ENCODE results near the gene DYNLRB1. TPM values are rescaled to one million over a fixed set of nuclear protein-coding genes. Genes with fewer than 3 reads are reported as not detected.

Gene DYNLRB1
- total and polyA plus RNA-seq, 2 donors (not counting 1 experiment from before 2014, with no cell fraction given), result 55.3 to 120 TPM

DNA sequence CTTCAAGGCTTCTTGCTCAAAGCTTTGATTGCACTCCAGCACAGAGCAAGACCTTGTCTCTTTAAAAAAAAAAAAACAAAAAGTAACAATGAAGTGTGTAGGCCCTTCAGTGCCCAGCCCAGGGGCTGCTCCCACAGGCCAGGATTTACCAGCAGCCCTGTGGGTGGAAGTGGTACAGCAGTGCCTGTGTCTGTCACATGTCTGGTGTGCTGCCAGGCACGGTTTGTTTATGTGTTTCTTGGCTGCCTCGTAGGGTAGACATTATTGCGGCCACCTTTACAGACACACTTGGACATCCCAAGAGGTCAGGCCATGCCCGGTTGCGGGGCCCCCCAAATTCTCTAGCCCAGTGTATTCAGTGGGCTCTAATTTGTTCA is 12.7 kb downstream of the DYNLRB1 start:
- Histone ChIP-seq H3K9me3 (ENCODE audit: control extremely low read depth in 1 of 3, control insufficient read depth in 2 of 3, insufficient read depth in 1 of 3, low read length in 2 of 3) (no peaks in the 10 kb centered on the region), H3K36me3 (replicated peaks in 1 of 2; ENCODE audit: control extremely low read depth in 1 of 2, control insufficient read depth in 1 of 2, extremely low read depth in 1 of 2, insufficient read depth in 2 of 2, low read length in 1 of 2) (peaks cover 5 to 83% of the 10 kb centered on the region in 2 experiments), H4K20me1 (ENCODE audit: control insufficient read depth, insufficient read depth, low read length, poor library complexity, severe bottlenecking) (peaks cover 72% of the 10 kb centered on the region), H3K4me1 (ENCODE audit: control insufficient read depth in 2 of 2, insufficient read depth in 2 of 2, low read length in 2 of 2) (no peaks in the 10 kb centered on the region), H3K79me2 (ENCODE audit: control insufficient read depth, insufficient read depth, low read length) (peaks cover 56% of the 10 kb centered on the region), H3K27ac (ENCODE audit: low read length in 2 of 2) (no peak overlapping the region), H2AFZ (ENCODE audit: insufficient read depth, low read depth, low read length, poor library complexity, severe bottlenecking) (no peak overlapping the region), H3K9ac (ENCODE audit: low read length) (no peak overlapping the region), H3K27me3 (replicated peaks in 1 of 4; ENCODE audit: control extremely low read depth in 1 of 4, control insufficient read depth in 3 of 4, insufficient read depth in 4 of 4, low read length in 3 of 4) (no peaks in the 10 kb centered on the region), H3K4me2 (replicated peaks; ENCODE audit: low read depth, low read length, poor library complexity, severe bottlenecking) (no peak overlapping the region), H3K4me3 (ENCODE audit: control extremely low read depth in 1 of 5, extremely low read depth in 1 of 5, insufficient read depth in 1 of 5, low read depth in 2 of 5, low read length in 4 of 5) (no peak overlapping the region)
- H3K27me3 Mint-ChIP-seq, result no peaks in the 10 kb centered on the region
- H3K4me1 Mint-ChIP-seq, result peaks cover 6% of the 10 kb centered on the region
- POLR2A ChIA-PET, result no interaction called here
- H3K4me3 Mint-ChIP-seq, result no peak overlapping the region
- CTCF ChIA-PET, result no interaction called here
- no peak overlapping the region for H3K27ac Mint-ChIP-seq
- no peak for TF ChIP-seq EZH2 (IDR thresholded peaks at IDR 0.05; ENCODE audit: borderline replicate concordance, insufficient read depth, low read depth, low read length, poor library complexity, severe bottlenecking)
- TF ChIP-seq, protein P1, sequence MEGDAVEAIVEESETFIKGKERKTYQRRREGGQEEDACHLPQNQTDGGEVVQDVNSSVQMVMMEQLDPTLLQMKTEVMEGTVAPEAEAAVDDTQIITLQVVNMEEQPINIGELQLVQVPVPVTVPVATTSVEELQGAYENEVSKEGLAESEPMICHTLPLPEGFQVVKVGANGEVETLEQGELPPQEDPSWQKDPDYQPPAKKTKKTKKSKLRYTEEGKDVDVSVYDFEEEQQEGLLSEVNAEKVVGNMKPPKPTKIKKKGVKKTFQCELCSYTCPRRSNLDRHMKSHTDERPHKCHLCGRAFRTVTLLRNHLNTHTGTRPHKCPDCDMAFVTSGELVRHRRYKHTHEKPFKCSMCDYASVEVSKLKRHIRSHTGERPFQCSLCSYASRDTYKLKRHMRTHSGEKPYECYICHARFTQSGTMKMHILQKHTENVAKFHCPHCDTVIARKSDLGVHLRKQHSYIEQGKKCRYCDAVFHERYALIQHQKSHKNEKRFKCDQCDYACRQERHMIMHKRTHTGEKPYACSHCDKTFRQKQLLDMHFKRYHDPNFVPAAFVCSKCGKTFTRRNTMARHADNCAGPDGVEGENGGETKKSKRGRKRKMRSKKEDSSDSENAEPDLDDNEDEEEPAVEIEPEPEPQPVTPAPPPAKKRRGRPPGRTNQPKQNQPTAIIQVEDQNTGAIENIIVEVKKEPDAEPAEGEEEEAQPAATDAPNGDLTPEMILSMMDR (IDR thresholded peaks at IDR 0.05), result no peak
- no peak for ATAC-seq (ENCODE audit: low read depth)
- H3K9me3 Mint-ChIP-seq (ENCODE audit: insufficient read depth), result no peaks in the 10 kb centered on the region
- DNase-seq, result no peak
- no CpG with 5 or more reads among the region's 5 CpGs for WGBS (ENCODE audit: insufficient coverage)
- intact Hi-C loops (cut with micrococcal nuclease), result no loop called here

- Histone ChIP-seq H2AFZ (ENCODE audit: insufficient read depth, low read depth, low read length, poor library complexity, severe bottlenecking) (no peak overlapping the region), H3K9ac (ENCODE audit: low read length) (no peak overlapping the region), H3K4me3 (ENCODE audit: control extremely low read depth in 1 of 5, extremely low read depth in 1 of 5, insufficient read depth in 1 of 5, low read depth in 2 of 5, low read length in 4 of 5) (no peak overlapping the region), H3K36me3 (replicated peaks in 1 of 2; ENCODE audit: control extremely low read depth in 1 of 2, control insufficient read depth in 1 of 2, extremely low read depth in 1 of 2, insufficient read depth in 2 of 2, low read length in 1 of 2) (peaks cover 6 to 85% of the 10 kb centered on the region in 2 experiments), H3K4me1 (ENCODE audit: control insufficient read depth in 2 of 2, insufficient read depth in 2 of 2, low read length in 2 of 2) (no peaks in the 10 kb centered on the region), H3K9me3 (ENCODE audit: control extremely low read depth in 1 of 3, control insufficient read depth in 2 of 3, insufficient read depth in 1 of 3, low read length in 2 of 3) (no peaks in the 10 kb centered on the region), H3K27ac (ENCODE audit: low read length in 2 of 2) (no peak overlapping the region), H4K20me1 (ENCODE audit: control insufficient read depth, insufficient read depth, low read length, poor library complexity, severe bottlenecking) (peaks cover 64% of the 10 kb centered on the region), H3K79me2 (ENCODE audit: control insufficient read depth, insufficient read depth, low read length) (peaks cover 48% of the 10 kb centered on the region), H3K4me2 (replicated peaks; ENCODE audit: low read depth, low read length, poor library complexity, severe bottlenecking) (no peak overlapping the region), H3K27me3 (replicated peaks in 1 of 4; ENCODE audit: control extremely low read depth in 1 of 4, control insufficient read depth in 3 of 4, insufficient read depth in 4 of 4, low read length in 3 of 4) (no peaks in the 10 kb centered on the region)
- DNase-seq (no peak), ATAC-seq (ENCODE audit: low read depth) (no peak)
- H3K4me1 Mint-ChIP-seq, result peaks cover 2% of the 10 kb centered on the region
- CTCF ChIA-PET, result interaction anchor here (1.4 kb wide), 1 partner anchor 9 kb away, joined by 4 read pairs; no protein-coding TSS in a partner anchor
- H3K4me3 Mint-ChIP-seq, result no peak overlapping the region
- intact Hi-C loops (cut with micrococcal nuclease), result no loop called here
- 98% methylated on average over 3 of the region's 3 CpGs for WGBS (ENCODE audit: insufficient coverage)
- TF ChIP-seq EZH2 (IDR thresholded peaks at IDR 0.05; ENCODE audit: borderline replicate concordance, insufficient read depth, low read depth, low read length, poor library complexity, severe bottlenecking), result no peak
- TF ChIP-seq, protein P1 (IDR thresholded peaks at IDR 0.05), result no peak
- no peak overlapping the region for H3K27ac Mint-ChIP-seq
- POLR2A ChIA-PET, result interaction anchor here (0.6 kb wide), 1 partner anchor 218 kb away, joined by 8 read pairs; no protein-coding TSS in a partner anchor
- no peaks in the 10 kb centered on the region for H3K27me3 Mint-ChIP-seq
- H3K9me3 Mint-ChIP-seq (ENCODE audit: insufficient read depth), result no peaks in the 10 kb centered on the region
Measured at GRCh38 chr20:34529742-34530141, 13.5 kb downstream of the DYNLRB1 start.

Measured in B cell (primary cell).